HUES6 (cell line): Measurements from ENCODE around the gene SMNDC1.

ENCODE experiments used
- H3K27ac ChIP-seq: 2 replicates; pipeline ENCODE4 v1.7.0; 2013; ENCODE audit warnings: low read depth, mild to moderate bottlenecking, low read length, inconsistent platforms
- H3K27me3 ChIP-seq: 2 replicates; pipeline ENCODE4 v1.6.1; 2013; ENCODE audit warnings: low read length; ENCODE audit not compliant: control insufficient read depth, insufficient read depth
- H3K36me3 ChIP-seq: 2 replicates; pipeline ENCODE4 v1.6.1; 2013; ENCODE audit warnings: low read length; ENCODE audit not compliant: control insufficient read depth, insufficient read depth
- H3K4me1 ChIP-seq: 2 replicates; pipeline ENCODE4 v1.6.1; 2013; ENCODE audit warnings: low read length; ENCODE audit not compliant: control insufficient read depth, insufficient read depth
- H3K4me3 ChIP-seq: 2 replicates; pipeline ENCODE4 v1.5.1; 2013; ENCODE audit warnings: low read depth, low read length
- H3K9ac ChIP-seq: one replicate; pipeline ENCODE4 v1.6.1; 2013; ENCODE audit warnings: mild to moderate bottlenecking, low read length
- H3K9me3 ChIP-seq: 2 replicates; pipeline ENCODE4 v1.6.1; 2013; ENCODE audit warnings: low read depth, low read length; ENCODE audit not compliant: control insufficient read depth, insufficient read depth

The SMNDC1 gene

GRCh38 chr10:110304780-110305421 lies at the start of gene SMNDC1:
Gene SMNDC1 (minus strand): TSS chr10:110304920. CDS start chr10:110303587, 1,333 bp downstream.
- H3K27me3 ChIP-seq, result no peaks in the 10 kb centered on the region
- peaks cover 41% of the 10 kb centered on the region for H3K36me3 ChIP-seq
- peak within 1 kb of the TSS; percentile 96 for H3K27ac ChIP-seq
- H3K9me3 ChIP-seq, result no peaks in the 10 kb centered on the region
- peak within 1 kb of the TSS; percentile 87 for H3K4me3 ChIP-seq
- peaks cover 12% of the 10 kb centered on the region for H3K4me1 ChIP-seq
- H3K9ac ChIP-seq, result peak within 1 kb of the TSS; percentile 87

DNA sequence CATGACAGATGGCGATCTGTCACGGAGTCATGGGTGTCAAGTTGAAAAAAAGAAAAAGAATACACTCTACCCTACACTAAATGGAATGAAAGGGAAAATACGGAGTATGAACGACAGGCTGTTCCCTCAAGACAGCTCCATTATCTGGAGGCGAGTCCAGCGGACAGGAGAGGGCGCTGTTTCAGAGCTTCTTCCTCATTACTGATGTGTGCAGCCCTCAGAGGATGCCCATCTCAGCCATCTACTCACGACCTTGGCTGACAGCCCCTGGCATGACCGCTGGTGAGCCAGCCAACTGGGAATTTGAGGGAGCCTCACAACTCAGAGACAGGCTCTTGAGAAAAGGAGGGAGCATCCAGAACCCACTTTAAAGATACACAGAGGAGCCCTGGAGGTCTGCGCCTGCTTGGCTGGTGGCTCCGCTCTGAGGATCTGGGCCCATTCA lies 49.6 kb upstream of the SMNDC1 start:
- Histone ChIP-seq H3K27ac (no peak overlapping the region), H3K4me1 (peaks cover 32% of the 10 kb centered on the region), H3K4me3 (0 out of 2 replicates have a peak overlapping the region, but pooled peaks have one; percentile 20), H3K9me3 (no peaks in the 10 kb centered on the region), H3K9ac (no peak overlapping the region), H3K36me3 (no peaks in the 10 kb centered on the region), H3K27me3 (no peaks in the 10 kb centered on the region)

DNA sequence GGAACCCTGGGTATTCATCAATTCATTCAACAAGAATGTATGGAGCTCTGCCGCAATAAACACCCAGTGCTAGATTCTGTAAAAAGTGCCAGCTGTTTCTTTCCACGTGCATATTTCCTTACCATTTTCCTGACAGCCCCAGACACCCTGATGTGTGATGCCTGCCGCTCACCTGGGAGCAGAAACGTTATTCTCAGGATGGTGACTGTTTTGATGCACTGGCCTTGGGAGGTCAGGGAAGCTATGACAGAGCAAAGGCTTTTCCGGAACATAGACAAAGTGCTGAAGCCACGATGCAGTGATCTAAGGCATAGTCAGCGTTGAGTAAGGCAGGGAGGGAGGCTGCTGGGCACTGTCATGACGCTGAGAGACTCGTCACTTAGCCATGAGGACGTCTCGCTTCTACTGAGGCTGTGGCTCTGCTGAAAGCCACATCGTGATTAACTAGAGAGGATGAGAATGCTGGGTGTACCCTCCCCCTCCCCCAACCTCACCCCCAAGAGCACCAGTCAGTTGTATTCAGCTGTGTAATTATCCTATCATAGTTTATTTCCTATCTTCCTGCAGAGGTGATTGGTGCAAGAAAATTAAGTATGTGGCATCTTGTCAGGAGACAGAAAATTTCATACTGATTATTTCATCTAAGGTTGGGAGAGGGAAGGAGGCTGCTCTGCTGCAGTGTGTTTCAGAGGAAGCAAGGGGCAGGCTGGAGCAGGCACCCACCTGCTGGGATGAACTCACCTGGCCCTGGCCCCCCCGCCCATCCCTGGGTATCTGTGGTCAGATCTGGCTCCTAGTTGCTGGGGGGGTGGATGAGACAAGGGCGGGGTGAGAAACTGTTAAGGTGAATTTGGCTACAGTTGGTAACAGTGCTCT lies 48.8 kb upstream of the SMNDC1 start:
- Histone ChIP-seq H3K4me1 (peaks cover 24% of the 10 kb centered on the region), H3K4me3 (no peak overlapping the region), H3K9ac (no peak overlapping the region)

DNA sequence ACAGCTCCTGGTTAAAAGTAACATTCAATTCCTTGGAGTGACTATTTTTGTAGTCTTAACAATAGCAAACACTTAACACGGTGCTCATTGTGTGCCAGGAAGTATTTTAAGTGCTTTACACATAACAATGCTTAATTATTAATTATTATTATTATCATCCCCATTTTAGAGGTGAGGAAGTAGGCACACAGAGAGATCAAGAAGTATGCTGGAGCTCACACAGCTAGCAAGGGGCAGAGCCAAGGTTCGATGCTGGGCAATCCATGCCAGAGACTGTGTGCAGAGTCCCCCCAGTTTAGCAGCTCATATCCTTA lies 48.2 kb upstream of the SMNDC1 start:
- H3K4me1 ChIP-seq, result peaks cover 24% of the 10 kb centered on the region
- H3K27me3 ChIP-seq, result no peaks in the 10 kb centered on the region
- H3K36me3 ChIP-seq, result no peaks in the 10 kb centered on the region
- H3K27ac ChIP-seq, result no peak overlapping the region
- no peak overlapping the region for H3K9ac ChIP-seq
- no peak overlapping the region for H3K4me3 ChIP-seq
- no peaks in the 10 kb centered on the region for H3K9me3 ChIP-seq

More for the DNA sequence above, 48.8 kb upstream of the SMNDC1 start:
- Histone ChIP-seq H3K36me3 (no peaks in the 10 kb centered on the region), H3K9me3 (no peaks in the 10 kb centered on the region), H3K27ac (no peak overlapping the region), H3K27me3 (no peaks in the 10 kb centered on the region)

GRCh38 chr10:110350812-110351211 lies 46.1 kb upstream of the SMNDC1 start:
- Histone ChIP-seq H3K4me1 (peaks cover 15% of the 10 kb centered on the region), H3K9ac (no peak overlapping the region), H3K27ac (no peak overlapping the region), H3K4me3 (no peak overlapping the region), H3K36me3 (no peaks in the 10 kb centered on the region), H3K9me3 (no peaks in the 10 kb centered on the region), H3K27me3 (no peaks in the 10 kb centered on the region)

DNA sequence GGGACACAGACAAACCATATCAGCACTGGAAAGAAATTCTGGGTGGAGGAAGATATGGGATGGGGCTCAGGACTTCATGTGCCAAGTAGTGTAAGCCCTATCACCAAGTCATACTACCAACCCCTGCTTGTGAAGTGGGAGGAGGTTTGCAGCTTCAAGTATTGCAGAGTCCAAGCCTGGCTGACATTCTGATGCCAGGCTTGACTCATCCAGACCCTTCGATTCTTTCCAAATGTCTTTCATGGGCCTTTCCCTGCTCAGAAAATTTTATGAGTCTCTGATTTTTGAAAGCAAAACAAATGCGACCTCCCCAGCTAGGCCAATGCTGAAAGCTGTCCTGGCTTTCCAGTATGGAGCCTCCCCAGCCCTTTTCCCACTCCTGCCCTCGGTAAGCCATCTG lies 45.1 kb upstream of the SMNDC1 start:
- no peak overlapping the region for H3K27ac ChIP-seq
- no peaks in the 10 kb centered on the region for H3K36me3 ChIP-seq
- no peaks in the 10 kb centered on the region for H3K9me3 ChIP-seq
- H3K4me1 ChIP-seq, result peaks cover 11% of the 10 kb centered on the region
- no peak overlapping the region for H3K9ac ChIP-seq
- no peaks in the 10 kb centered on the region for H3K27me3 ChIP-seq
- H3K4me3 ChIP-seq, result no peak overlapping the region

DNA sequence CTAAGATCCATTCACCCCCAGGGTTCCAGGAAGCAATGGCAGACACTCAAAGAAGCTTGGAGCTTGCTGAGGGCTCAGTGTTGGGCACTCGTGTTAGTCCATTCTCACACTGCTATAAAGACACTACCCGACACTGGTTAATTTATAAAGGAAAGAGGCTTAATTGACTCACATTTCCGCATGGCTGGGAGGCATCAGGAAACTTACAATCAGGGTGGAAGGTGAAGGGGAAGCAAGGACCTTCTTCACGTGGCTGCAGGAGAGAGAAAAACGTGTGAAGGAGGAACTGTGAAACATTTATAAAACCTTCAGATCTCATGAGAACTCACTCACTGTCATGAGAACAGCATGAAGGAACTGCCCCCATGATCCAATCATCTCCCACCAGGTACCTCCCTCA lies 44.7 kb upstream of the SMNDC1 start:
- Histone ChIP-seq H3K4me1 (peaks cover 11% of the 10 kb centered on the region), H3K9ac (no peak overlapping the region), H3K27me3 (no peaks in the 10 kb centered on the region), H3K9me3 (no peaks in the 10 kb centered on the region), H3K36me3 (no peaks in the 10 kb centered on the region), H3K27ac (no peak overlapping the region), H3K4me3 (no peak overlapping the region)

DNA sequence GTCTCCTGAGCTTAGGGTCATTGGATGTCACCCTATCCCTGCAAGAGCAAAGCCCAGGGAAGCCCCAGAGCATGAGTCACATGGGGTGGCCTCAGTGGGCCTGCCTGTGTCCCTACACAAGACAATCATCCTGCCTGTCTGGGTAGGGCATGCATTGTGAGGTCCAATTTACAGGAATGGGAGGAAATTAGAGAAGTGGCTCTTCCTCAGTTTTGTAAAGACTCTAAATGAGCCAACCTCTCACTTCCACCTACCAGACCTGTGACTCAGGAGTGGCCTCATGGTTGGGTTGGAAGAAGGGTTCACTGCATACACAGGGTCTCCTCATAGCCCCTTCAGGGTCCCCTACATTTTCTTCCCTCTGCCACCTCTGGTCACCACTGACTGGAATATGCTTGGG lies 43.6 kb upstream of the SMNDC1 start:
- Histone ChIP-seq H3K27ac (no peak overlapping the region), H3K4me3 (no peak overlapping the region), H3K27me3 (no peaks in the 10 kb centered on the region)

DNA sequence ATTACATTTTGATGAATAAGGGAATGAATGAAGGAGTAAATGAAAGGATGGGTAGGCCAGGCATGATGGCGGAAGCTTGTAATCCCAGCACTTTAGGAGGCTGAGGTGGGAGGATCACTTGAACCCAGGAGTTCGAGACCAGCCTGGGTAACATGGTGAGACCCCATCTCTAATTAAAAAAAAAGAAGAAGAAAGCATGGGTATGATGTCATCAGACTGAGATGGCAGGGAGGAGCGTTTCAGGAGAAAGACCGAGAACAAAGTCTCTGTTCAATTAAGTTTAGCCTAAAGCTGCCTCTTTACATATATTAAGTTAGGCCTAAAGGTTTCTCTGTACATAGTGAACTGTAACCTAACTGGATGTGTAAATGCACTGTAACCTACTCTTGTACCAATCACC lies 42.2 kb upstream of the SMNDC1 start:
- Histone ChIP-seq H3K9ac (no peak overlapping the region), H3K27me3 (no peaks in the 10 kb centered on the region), H3K4me3 (no peak overlapping the region), H3K27ac (no peak overlapping the region), H3K9me3 (no peaks in the 10 kb centered on the region), H3K4me1 (no peaks in the 10 kb centered on the region), H3K36me3 (no peaks in the 10 kb centered on the region)

More for the DNA sequence above, 43.6 kb upstream of the SMNDC1 start:
- no peaks in the 10 kb centered on the region for H3K36me3 ChIP-seq
- peaks cover 4% of the 10 kb centered on the region for H3K4me1 ChIP-seq
- H3K9ac ChIP-seq, result no peak overlapping the region
- no peaks in the 10 kb centered on the region for H3K9me3 ChIP-seq

DNA sequence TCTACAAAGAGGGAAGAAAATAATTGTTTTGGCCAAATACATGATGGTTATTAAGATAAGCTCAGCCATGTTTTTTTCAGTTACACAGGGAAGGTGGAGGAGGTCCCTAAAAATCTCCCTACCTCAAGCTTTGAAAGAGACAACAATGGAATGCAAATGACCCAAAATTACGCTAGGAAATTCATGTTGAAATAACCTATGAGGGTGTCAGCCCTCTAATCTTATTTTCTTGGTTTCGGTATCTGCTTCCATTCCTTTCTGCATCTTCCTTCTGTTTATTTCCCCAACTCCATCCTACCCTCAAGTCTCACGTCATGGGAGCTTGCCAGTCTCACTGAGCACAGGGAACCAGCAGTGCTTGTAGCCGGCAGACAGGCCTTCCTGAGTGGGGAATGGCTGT lies 40.6 kb upstream of the SMNDC1 start:
- Histone ChIP-seq H3K4me1 (no peaks in the 10 kb centered on the region), H3K9ac (no peak overlapping the region), H3K27ac (no peak overlapping the region), H3K4me3 (no peak overlapping the region), H3K36me3 (no peaks in the 10 kb centered on the region), H3K9me3 (no peaks in the 10 kb centered on the region), H3K27me3 (no peaks in the 10 kb centered on the region)

DNA sequence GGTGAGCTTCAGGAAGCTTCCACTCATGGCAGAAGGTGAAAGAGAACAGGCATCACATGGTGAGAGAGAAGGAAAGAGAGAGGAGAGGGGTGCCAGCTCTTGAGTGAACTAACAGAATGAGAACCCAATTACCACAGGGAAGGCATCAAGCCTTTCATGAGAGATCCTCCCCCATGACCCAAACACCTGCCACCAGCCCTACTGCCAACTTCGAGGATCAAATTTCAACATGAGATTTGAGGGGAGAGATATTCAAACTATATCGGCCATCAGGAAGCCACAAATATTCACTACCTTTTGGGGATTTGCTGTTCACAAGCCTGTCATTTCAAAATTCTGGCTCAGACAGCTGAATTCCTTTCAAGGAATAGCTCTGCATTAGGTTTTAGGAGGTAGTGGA lies 39.9 kb upstream of the SMNDC1 start:
- H3K4me1 ChIP-seq, result no peaks in the 10 kb centered on the region
- H3K9ac ChIP-seq, result no peak overlapping the region
- H3K9me3 ChIP-seq, result no peaks in the 10 kb centered on the region
- H3K36me3 ChIP-seq, result no peaks in the 10 kb centered on the region
- no peak overlapping the region for H3K4me3 ChIP-seq
- H3K27ac ChIP-seq, result no peak overlapping the region
- no peaks in the 10 kb centered on the region for H3K27me3 ChIP-seq
